ENCODE measurements around the gene CR1. TPM values are rescaled to one million over a fixed set of nuclear protein-coding genes. Genes with fewer than 3 reads are reported as not detected.

CR1 gene
- total RNA-seq, 4 donors from 2014 or later: 0.15 to 3.5 (median 1.7) TPM

- no peak overlapping the region for H3K4me3 ChIP-seq
- 27 to 57% methylated on average over 5 of the region's 5 CpGs for WGBS, 2 donors
- peaks cover 4 to 7% (median 5%) of the 10 kb centered on the region in 3 donors for H3K4me1 ChIP-seq
- no peaks in the 10 kb centered on the region for H3K36me3 ChIP-seq
- H3K27ac ChIP-seq: no peak overlapping the region
- no peak for DNase-seq
- H3K27me3 ChIP-seq: peaks cover 0 to 74% (median 4%) of the 10 kb centered on the region in 4 donors
- no peaks in the 10 kb centered on the region for H3K9me3 ChIP-seq
- TF ChIP-seq POLR2A (IDR thresholded peaks at IDR 0.05): no peak
- TF ChIP-seq CTCF (IDR thresholded peaks at IDR 0.05): no peak
- intact Hi-C loops (cut with DNase I): no loop called here
These were observed 5.1 kb downstream of the CR1 start for GRCh38 chr1:207501071-207501470.

- H3K4me3 ChIP-seq: no peak overlapping the region
- H3K36me3 ChIP-seq: no peaks in the 10 kb centered on the region
- 57 to 61% methylated on average over 5 to 7 of the region's 7 CpGs for WGBS, 2 donors
- H3K9me3 ChIP-seq: no peaks in the 10 kb centered on the region
- intact Hi-C loops (cut with DNase I): no loop called here
- no peaks in the 10 kb centered on the region for H3K4me1 ChIP-seq
- peaks cover 0 to 58% (median under 1%) of the 10 kb centered on the region in 4 donors for H3K27me3 ChIP-seq
- H3K27ac ChIP-seq: no peak overlapping the region
- TF ChIP-seq POLR2A (IDR thresholded peaks at IDR 0.05) (no peak), CTCF (IDR thresholded peaks at IDR 0.05) (no peak)
- DNase-seq: no peak
These were observed 6.8 kb downstream of the CR1 start for GRCh38 chr1:207502726-207503125.

DNA sequence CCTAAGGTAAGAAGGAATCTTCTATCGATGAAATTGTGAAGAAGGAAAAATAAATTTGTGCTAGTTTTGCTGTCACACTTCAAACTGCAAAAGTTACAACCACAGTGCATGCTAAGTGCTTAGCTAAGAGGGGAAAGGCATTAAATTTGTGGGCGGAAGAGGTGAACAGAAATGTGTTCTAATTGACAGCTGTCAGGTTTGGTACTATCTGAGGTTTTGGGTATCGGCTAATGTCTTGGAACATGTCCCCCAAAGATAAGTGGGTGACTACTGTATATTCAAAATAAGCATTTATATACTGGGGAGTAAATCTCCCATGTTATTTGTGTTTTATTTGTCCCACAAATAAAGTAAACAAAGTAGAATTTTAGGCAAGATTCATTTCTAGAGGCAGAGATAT is 8.0 kb downstream of the CR1 start:
- no peaks in the 10 kb centered on the region for H3K9me3 ChIP-seq
- no peak overlapping the region for H3K27ac ChIP-seq
- H3K36me3 ChIP-seq: no peaks in the 10 kb centered on the region
- H3K4me1 ChIP-seq: no peaks in the 10 kb centered on the region
- no peak overlapping the region for H3K4me3 ChIP-seq
- WGBS, 2 donors: 92 to 94% methylated on average over 3 of the region's 3 CpGs
- intact Hi-C loops (cut with DNase I): no loop called here
- DNase-seq: no peak
- peaks cover 0 to 51% (median 0%) of the 10 kb centered on the region in 4 donors for H3K27me3 ChIP-seq
- TF ChIP-seq POLR2A (IDR thresholded peaks at IDR 0.05) (no peak), CTCF (IDR thresholded peaks at IDR 0.05) (no peak)

DNA sequence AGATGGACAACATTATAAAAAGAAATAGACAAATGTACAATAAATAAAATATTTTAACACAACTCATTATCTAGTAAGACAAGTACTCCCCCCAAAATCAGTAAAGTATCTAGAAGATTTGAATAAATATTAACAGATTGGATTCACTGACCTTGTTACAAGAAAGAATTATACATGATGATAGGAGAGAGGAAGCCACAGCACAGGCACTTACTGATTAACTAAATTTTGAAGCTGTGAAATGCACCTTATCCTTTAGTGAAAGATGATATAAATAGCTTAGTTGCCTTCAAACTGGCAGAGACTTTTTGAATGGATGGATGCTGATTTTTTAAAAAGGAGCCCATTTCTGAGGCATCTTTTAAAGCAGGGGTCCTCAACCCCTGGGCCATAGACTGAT is 8.5 kb downstream of the CR1 start:
- no peaks in the 10 kb centered on the region for H3K9me3 ChIP-seq
- no peak overlapping the region for H3K4me3 ChIP-seq
- H3K36me3 ChIP-seq: no peaks in the 10 kb centered on the region
- TF ChIP-seq POLR2A (IDR thresholded peaks at IDR 0.05) (no peak), CTCF (IDR thresholded peaks at IDR 0.05) (no peak)
- H3K4me1 ChIP-seq: no peaks in the 10 kb centered on the region
- intact Hi-C loops (cut with DNase I): no loop called here
- H3K27ac ChIP-seq: no peak overlapping the region
- no peak for DNase-seq
- H3K27me3 ChIP-seq: peaks cover 0 to 51% (median 0%) of the 10 kb centered on the region in 4 donors

GRCh38 chr1:207510444-207510843 is 14.5 kb downstream of the CR1 start:
- no peaks in the 10 kb centered on the region for H3K36me3 ChIP-seq
- TF ChIP-seq CTCF (IDR thresholded peaks at IDR 0.05): no peak
- no peak for TF ChIP-seq POLR2A (IDR thresholded peaks at IDR 0.05)
- H3K4me1 ChIP-seq: no peaks in the 10 kb centered on the region
- intact Hi-C loops (cut with DNase I): no loop called here
- DNase-seq: no peak
- peaks cover 0 to 5% (median 0%) of the 10 kb centered on the region in 4 donors for H3K27me3 ChIP-seq
- 58 to 68% methylated on average over 1 of the region's 1 CpG for WGBS, 2 donors
- no peaks in the 10 kb centered on the region for H3K9me3 ChIP-seq
- no peak overlapping the region for H3K27ac ChIP-seq
- no peak overlapping the region for H3K4me3 ChIP-seq
